Breast epithelium (tissue), 3 donors: ENCODE data around the gene CACNA2D3.

Experiments
- CTCF ChIP-seq, 3 donors: fragments of 450-650 bp; IDR thresholded peaks; one replicate each; pipeline ENCODE4 v1.5.1; 2016 to 2017; ENCODE audit warnings: antibody characterized with exemption in 3 of 3, mild to moderate bottlenecking in 3 of 3, moderate library complexity in 3 of 3
- POLR2A ChIP-seq: fragments of 450-650 bp; IDR thresholded peaks from one replicate; pipeline ENCODE4 v1.6.1; 2016; ENCODE audit warnings: antibody characterized with exemption, mild to moderate bottlenecking, moderate library complexity

GRCh38 chr3:54137311-54137710 is 15.0 kb downstream of the CACNA2D3 start:
- no peak for TF ChIP-seq CTCF (IDR thresholded peaks at IDR 0.05)
- no peak for TF ChIP-seq POLR2A
